ENCODE measurements around the gene ZC3H10. TPM values are rescaled to one million over a fixed set of nuclear protein-coding genes. Genes with fewer than 3 reads are reported as not detected.
A peak's percentile ranks its signal among the peaks of the same experiment; 100 is the strongest.

Gene ZC3H10
- total RNA-seq, 1 donor from 2014 or later, result 4.5 TPM

- FAIRE-seq (no peak), DNase-seq (ENCODE audit: low read depth) (no peak)
- H3K36me3 ChIP-seq (ENCODE audit: control insufficient read depth, insufficient read depth, low read length), result peaks cover 14% of the 10 kb centered on the region
- no peaks in the 10 kb centered on the region for H3K27me3 ChIP-seq (ENCODE audit: control insufficient read depth, insufficient read depth, low read length)
- TF ChIP-seq, protein P1, sequence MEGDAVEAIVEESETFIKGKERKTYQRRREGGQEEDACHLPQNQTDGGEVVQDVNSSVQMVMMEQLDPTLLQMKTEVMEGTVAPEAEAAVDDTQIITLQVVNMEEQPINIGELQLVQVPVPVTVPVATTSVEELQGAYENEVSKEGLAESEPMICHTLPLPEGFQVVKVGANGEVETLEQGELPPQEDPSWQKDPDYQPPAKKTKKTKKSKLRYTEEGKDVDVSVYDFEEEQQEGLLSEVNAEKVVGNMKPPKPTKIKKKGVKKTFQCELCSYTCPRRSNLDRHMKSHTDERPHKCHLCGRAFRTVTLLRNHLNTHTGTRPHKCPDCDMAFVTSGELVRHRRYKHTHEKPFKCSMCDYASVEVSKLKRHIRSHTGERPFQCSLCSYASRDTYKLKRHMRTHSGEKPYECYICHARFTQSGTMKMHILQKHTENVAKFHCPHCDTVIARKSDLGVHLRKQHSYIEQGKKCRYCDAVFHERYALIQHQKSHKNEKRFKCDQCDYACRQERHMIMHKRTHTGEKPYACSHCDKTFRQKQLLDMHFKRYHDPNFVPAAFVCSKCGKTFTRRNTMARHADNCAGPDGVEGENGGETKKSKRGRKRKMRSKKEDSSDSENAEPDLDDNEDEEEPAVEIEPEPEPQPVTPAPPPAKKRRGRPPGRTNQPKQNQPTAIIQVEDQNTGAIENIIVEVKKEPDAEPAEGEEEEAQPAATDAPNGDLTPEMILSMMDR (IDR thresholded peaks at IDR 0.05; ENCODE audit: insufficient read depth, low read length, severe bottlenecking), result no peak
- H3K4me3 ChIP-seq (ENCODE audit: low read depth, low read length), result peak overlapping the region; percentile 16
These were observed 9.4 kb downstream of the ZC3H10 start for GRCh38 chr12:56127485-56127887.

- DNase-seq (ENCODE audit: low read depth), result peak; percentile 99
- Histone ChIP-seq H3K27me3 (ENCODE audit: control insufficient read depth, insufficient read depth, low read length) (no peaks in the 10 kb centered on the region), H3K36me3 (ENCODE audit: control insufficient read depth, insufficient read depth, low read length) (peaks cover 15% of the 10 kb centered on the region), H3K4me3 (ENCODE audit: low read depth, low read length) (peak within 1 kb of the TSS; percentile 88)
- TF ChIP-seq, protein P1 (IDR thresholded peaks at IDR 0.05; ENCODE audit: insufficient read depth, low read length, severe bottlenecking), result peak; percentile 6
- FAIRE-seq, result no peak
These were observed 10.0 kb downstream of the ZC3H10 start, which contains the start of gene ESYT1 for GRCh38 chr12:56127888-56128669. TSS of gene ESYT1 (plus strand) at chr12:56128267. CDS start at chr12:56128320, 53 bp downstream.

DNA sequence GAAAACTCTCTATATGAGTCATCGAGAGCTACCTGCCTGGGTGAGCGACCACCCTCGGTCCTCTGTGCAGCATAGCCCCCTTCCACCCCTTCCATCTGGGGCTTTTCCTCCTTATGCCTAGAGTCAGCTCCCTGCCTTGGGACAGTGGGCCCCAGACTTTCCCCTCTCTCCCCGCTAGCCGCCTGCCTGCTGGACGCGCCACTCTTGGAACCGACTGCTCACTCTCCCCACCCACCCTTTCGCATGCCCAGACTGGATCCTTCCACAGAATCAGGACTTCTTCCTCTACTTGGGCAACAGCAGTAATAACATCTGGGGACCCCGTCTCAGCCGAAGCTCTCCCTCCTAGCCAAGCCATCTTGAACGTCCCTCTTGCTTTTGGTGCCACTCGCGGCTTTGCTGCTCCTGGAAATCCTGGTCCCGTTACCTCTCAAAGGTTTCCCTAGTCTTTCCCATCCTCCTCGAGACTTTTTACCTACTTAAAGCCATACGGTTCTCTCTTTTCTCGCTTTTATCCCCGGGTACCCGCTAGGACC is 10.7 kb downstream of the ZC3H10 start:
- Histone ChIP-seq H3K4me3 (ENCODE audit: low read depth, low read length) (peak overlapping the region; percentile 88), H3K36me3 (ENCODE audit: control insufficient read depth, insufficient read depth, low read length) (peaks cover 21% of the 10 kb centered on the region), H3K27me3 (ENCODE audit: control insufficient read depth, insufficient read depth, low read length) (no peaks in the 10 kb centered on the region)
- DNase-seq (ENCODE audit: low read depth), result peak; percentile 54
- no peak for FAIRE-seq
- TF ChIP-seq, protein P1 (IDR thresholded peaks at IDR 0.05; ENCODE audit: insufficient read depth, low read length, severe bottlenecking), result no peak

DNA sequence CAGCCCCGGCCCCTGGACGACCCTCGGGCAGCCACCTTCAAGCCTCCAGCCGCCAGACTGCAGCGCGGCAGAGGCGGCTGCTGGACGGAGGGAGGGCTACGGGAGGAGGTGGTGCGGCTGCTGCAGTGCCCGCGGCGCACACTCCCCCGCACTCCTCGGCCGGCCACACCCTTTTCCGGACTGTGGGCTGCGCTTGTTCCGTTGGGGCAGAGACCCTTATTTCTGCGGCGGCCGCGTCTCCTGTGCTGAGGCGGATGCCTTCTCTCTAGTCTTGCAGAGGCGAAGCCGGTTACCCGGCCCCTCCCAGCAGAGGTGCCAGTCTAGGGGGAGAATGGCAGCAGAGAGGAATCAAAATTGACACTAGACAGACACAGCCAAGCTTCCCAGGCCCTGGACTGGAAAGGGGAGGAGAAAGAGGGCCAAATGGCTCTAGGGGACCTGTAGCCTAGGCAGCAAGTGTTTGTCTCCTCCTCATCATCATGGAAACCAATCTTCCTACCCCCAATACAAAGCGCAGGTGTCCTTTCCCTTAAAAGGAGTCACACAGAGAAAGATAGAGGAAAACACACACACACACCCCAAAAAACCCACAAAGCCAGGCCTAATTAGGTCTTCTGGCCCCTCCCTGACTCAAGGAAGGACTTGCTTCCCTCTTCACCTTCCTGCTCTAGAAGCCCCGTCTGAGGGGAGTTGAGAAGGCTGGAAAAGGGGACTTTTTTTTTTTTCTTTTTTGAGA is 11.3 kb downstream of the ZC3H10 start:
- FAIRE-seq, result no peak

GRCh38 chr12:56129942-56130495 is 12.0 kb downstream of the ZC3H10 start:
- no peak for FAIRE-seq
- TF ChIP-seq, protein P1 (IDR thresholded peaks at IDR 0.05; ENCODE audit: insufficient read depth, low read length, severe bottlenecking), result no peak
- DNase-seq (ENCODE audit: low read depth), result no peak
- Histone ChIP-seq H3K4me3 (ENCODE audit: low read depth, low read length) (no peak overlapping the region), H3K27me3 (ENCODE audit: control insufficient read depth, insufficient read depth, low read length) (no peaks in the 10 kb centered on the region), H3K36me3 (ENCODE audit: control insufficient read depth, insufficient read depth, low read length) (peaks cover 26% of the 10 kb centered on the region)

More for the DNA sequence above, 11.3 kb downstream of the ZC3H10 start:
- DNase-seq (ENCODE audit: low read depth), result peak; percentile 44
- TF ChIP-seq, protein P1 (IDR thresholded peaks at IDR 0.05; ENCODE audit: insufficient read depth, low read length, severe bottlenecking), result no peak
- H3K27me3 ChIP-seq (ENCODE audit: control insufficient read depth, insufficient read depth, low read length), result no peaks in the 10 kb centered on the region
- H3K4me3 ChIP-seq (ENCODE audit: low read depth, low read length), result peak overlapping the region; percentile 88
- peaks cover 26% of the 10 kb centered on the region for H3K36me3 ChIP-seq (ENCODE audit: control insufficient read depth, insufficient read depth, low read length)

All from bronchial epithelial cell (primary cell).